ENCODE data around the gene TNNI3K. TPM values are rescaled to one million over a fixed set of nuclear protein-coding genes. Genes with fewer than 3 reads are reported as not detected.
"Not testable (repeated sequence)": the region's sequence is repeated elsewhere in the genome, so short reads cannot be mapped to it uniquely, and the experiment has no call there.

Gene TNNI3K
- polyA plus RNA-seq, 1 donor from 2014 or later = not detected

GRCh38 chr1:74247881-74248528, 12.8 kb downstream of the TNNI3K start:
- H3K4me1 Mint-ChIP-seq = no peaks in the 10 kb centered on the region
- no peaks in the 10 kb centered on the region for H3K36me3 Mint-ChIP-seq
- H3K9me3 Mint-ChIP-seq = no peaks in the 10 kb centered on the region
- H3K27ac Mint-ChIP-seq = peak overlapping the region in 1 of 3 donors; percentile 23
- H3K27me3 Mint-ChIP-seq = no peaks in the 10 kb centered on the region
- no peak overlapping the region for H3K4me3 Mint-ChIP-seq

DNA sequence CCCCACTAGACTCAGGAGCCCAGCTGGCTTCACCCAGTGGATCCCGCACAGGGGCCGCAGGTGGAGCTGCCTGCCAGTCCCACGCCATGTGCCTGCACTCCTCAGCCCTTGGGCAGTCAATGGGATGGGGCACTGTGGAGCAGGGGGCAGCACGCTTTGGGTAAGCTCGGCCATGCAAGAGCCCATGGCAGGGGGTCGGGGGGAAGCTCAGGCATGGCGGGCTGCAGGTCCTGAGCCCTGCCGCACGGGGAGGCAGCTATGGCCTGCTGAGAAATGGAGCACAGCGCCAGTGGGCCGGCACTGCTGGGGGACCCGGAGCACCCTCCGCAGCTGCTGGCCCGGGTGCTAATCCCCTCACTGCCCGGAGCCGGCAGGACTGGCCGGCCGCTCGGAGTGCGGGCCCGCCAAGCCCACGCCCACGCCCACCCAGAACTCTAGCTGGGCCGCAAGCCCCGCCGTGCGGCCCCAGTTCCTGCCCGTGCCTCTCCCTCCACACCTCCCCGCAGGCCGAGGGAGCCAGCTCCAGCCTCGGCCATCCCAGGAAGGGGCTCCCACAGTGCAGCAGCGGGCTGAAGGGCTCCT, 18.1 kb downstream of the TNNI3K start:
- H3K4me1 Mint-ChIP-seq, H3K27me3 Mint-ChIP-seq, H3K9me3 Mint-ChIP-seq, H3K4me3 Mint-ChIP-seq, H3K36me3 Mint-ChIP-seq, H3K27ac Mint-ChIP-seq: not testable (repeated sequence)

DNA sequence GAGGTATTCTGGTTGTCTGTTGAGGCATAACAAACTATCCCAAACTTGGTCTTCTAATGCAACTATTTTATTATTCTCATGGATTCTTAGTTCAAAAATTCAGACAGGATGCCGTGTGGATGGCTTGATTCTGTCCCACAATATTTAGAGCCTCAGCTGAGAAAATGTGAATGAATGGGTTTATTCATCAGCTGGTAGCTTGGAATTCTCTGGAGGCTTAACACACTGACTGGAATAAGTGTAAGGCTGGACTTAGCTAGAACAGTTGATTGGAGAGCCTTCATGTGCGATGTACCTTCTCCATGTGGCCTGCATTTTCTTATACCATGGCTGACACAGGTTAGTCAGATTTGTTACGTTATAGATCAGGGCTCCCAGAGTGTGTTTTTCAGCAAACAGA, 30.8 kb downstream of the TNNI3K start:
- H3K4me1 Mint-ChIP-seq = no peaks in the 10 kb centered on the region
- H3K27me3 Mint-ChIP-seq = no peaks in the 10 kb centered on the region
- peaks cover 3% of the 10 kb centered on the region for H3K36me3 Mint-ChIP-seq
- no peak overlapping the region for H3K4me3 Mint-ChIP-seq
- H3K27ac Mint-ChIP-seq = no peak overlapping the region
- H3K9me3 Mint-ChIP-seq = no peaks in the 10 kb centered on the region

DNA sequence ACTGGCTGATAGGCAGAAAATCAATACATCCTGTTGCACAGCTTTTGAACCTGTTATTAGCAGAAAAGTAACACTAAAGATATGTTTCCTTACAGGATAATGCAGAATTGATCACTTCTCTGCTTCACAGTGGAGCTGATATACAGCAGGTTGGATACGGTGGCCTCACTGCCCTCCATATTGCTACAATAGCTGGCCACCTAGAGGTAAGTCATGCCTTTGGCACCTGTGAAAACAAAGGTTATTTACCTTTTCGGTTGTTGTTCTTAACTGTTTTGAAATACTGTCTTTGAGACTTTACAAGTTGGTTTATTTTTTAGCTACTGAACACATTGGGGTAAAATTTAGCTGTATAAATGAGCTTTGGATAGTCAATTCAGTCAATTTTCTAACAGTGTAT, 36.3 kb downstream of the TNNI3K start:
- Mint-ChIP-seq H3K36me3 (peaks cover 3% of the 10 kb centered on the region), H3K4me1 (no peaks in the 10 kb centered on the region), H3K4me3 (no peak overlapping the region), H3K27ac (no peak overlapping the region), H3K27me3 (no peaks in the 10 kb centered on the region), H3K9me3 (no peaks in the 10 kb centered on the region)

DNA sequence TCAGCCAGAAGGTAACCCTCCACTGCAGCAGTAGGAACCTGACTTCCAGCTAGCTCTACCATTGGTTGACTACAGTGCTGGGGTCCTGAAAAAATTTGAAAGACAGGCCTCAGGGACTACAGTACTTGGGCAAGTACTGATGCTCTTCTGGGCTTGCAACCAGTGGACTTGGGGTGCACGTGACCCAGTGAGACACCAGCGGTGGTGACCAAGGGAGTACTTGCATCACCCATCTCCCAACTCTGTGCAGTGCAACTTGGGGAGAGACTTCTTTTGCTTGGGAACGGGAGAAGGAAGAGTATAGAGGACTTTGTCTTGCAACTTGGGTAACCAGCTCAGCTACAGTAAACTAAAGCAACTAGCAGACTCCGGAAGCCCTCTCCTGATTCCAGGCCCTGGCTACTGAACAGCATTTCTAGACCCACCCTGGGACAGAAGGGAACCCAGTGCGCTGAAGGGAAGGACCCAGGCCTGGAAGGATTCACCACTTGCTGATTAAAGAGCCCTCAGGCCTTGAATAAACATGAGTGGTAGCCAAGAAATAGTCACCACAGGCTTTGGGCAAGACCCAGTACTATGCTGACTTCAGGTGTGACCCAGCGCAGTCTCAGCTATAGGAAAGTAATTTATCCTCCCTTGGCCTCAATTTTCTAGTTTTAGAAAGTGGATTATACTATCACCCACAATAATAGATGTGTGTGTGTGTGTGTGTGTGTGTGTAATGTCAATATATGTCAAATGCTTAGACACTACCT, 45.6 kb downstream of the TNNI3K start:
- no peaks in the 10 kb centered on the region for H3K36me3 Mint-ChIP-seq
- H3K27ac Mint-ChIP-seq = no peak overlapping the region
- H3K9me3 Mint-ChIP-seq = peaks cover 0 to 2% (median 0%) of the 10 kb centered on the region in 3 donors
- no peak overlapping the region for H3K4me3 Mint-ChIP-seq
- H3K27me3 Mint-ChIP-seq = no peaks in the 10 kb centered on the region
- no peaks in the 10 kb centered on the region for H3K4me1 Mint-ChIP-seq

DNA sequence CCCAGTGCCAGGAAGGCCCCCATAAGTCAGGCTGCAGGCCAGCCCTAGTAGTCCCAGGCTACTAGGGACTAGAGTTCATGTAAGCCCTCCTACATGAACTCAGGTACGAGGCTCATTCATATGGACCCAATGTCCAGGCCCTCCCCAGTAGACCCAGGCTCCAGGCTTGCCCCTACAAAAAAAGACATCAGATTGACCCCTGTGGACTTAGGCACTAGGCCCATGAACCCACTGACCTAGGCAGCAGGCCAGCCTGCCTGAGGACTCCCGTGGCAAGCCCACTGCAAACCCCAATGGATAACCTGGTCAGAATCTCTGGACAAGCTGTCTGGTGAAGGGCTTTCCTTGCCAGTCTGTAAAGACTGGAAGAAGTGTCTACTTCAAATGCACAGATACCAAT, 51.2 kb downstream of the TNNI3K start:
- H3K27me3 Mint-ChIP-seq = no peaks in the 10 kb centered on the region
- H3K36me3 Mint-ChIP-seq = no peaks in the 10 kb centered on the region
- peaks cover 0 to 11% (median 4%) of the 10 kb centered on the region in 3 donors for H3K9me3 Mint-ChIP-seq
- no peaks in the 10 kb centered on the region for H3K4me1 Mint-ChIP-seq
- H3K4me3 Mint-ChIP-seq = no peak overlapping the region
- no peak overlapping the region for H3K27ac Mint-ChIP-seq

- no peaks in the 10 kb centered on the region for H3K4me1 Mint-ChIP-seq
- H3K4me3 Mint-ChIP-seq = no peak overlapping the region
- H3K27me3 Mint-ChIP-seq = peaks cover 5% of the 10 kb centered on the region
- no peaks in the 10 kb centered on the region for H3K9me3 Mint-ChIP-seq
- H3K27ac Mint-ChIP-seq = no peak overlapping the region
- no peaks in the 10 kb centered on the region for H3K36me3 Mint-ChIP-seq
Observed at GRCh38 chr1:74314438-74314837, 79.3 kb downstream of the TNNI3K start.

- Mint-ChIP-seq H3K4me1 (no peaks in the 10 kb centered on the region), H3K27me3 (peaks cover 5% of the 10 kb centered on the region), H3K9me3 (no peaks in the 10 kb centered on the region), H3K36me3 (no peaks in the 10 kb centered on the region), H3K27ac (no peak overlapping the region), H3K4me3 (no peak overlapping the region)
Observed at GRCh38 chr1:74316302-74316701, 81.1 kb downstream of the TNNI3K start.

DNA sequence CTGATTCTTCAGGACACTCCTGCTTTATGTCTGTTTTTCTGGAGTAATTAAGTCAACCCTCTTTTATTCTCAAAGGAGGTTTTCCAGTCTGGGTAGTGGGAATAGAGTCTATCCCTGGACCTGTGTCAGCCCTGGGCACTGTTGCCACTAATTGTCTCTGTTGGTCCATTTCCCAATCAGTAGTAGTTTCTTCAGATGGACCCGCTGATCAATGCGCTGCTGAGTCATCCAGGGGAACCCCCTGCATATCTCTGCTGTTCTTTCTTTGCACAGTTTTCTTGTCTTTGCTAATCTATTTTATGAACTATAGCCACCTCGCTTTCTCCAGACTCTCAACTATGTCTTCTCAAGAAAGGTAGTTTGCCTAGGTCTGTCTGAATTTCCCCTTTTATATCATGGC, 82.5 kb downstream of the TNNI3K start:
- H3K4me1 Mint-ChIP-seq = no peaks in the 10 kb centered on the region

GRCh38 chr1:74323937-74324473, 88.8 kb downstream of the TNNI3K start:
- no peak overlapping the region for H3K27ac Mint-ChIP-seq
- no peak overlapping the region for H3K4me3 Mint-ChIP-seq
- H3K27me3 Mint-ChIP-seq = no peaks in the 10 kb centered on the region
- H3K4me1 Mint-ChIP-seq = no peaks in the 10 kb centered on the region
- no peaks in the 10 kb centered on the region for H3K36me3 Mint-ChIP-seq
- H3K9me3 Mint-ChIP-seq = no peaks in the 10 kb centered on the region

More for the DNA sequence above, 82.5 kb downstream of the TNNI3K start:
- Mint-ChIP-seq H3K27ac (no peak overlapping the region), H3K36me3 (no peaks in the 10 kb centered on the region), H3K9me3 (no peaks in the 10 kb centered on the region), H3K27me3 (peaks cover 5% of the 10 kb centered on the region), H3K4me3 (no peak overlapping the region)

- Mint-ChIP-seq H3K27ac (no peak overlapping the region), H3K36me3 (no peaks in the 10 kb centered on the region), H3K9me3 (no peaks in the 10 kb centered on the region), H3K4me3 (no peak overlapping the region), H3K4me1 (no peaks in the 10 kb centered on the region), H3K27me3 (no peaks in the 10 kb centered on the region)
Observed at GRCh38 chr1:74324684-74325448, 89.7 kb downstream of the TNNI3K start.

DNA sequence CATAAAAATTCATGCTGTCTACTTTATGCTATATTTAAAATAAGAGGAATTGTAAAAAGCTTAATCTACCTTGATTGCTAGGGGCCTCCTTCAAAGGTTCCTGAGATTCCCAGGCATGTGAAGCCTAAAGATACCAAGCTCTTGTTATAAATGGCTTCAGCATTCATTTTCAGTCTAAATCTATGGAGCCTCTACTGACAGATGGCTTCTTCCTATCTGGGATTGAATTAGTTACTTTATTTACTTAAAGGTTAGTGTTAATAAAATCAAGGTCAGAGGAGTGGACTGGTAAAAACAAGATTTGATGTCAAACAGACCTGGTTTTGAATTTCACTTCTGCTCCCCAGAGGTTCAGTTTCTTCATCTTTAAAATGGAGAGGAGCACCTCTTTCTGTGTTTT, 93.7 kb downstream of the TNNI3K start:
- no peaks in the 10 kb centered on the region for H3K4me1 Mint-ChIP-seq

DNA sequence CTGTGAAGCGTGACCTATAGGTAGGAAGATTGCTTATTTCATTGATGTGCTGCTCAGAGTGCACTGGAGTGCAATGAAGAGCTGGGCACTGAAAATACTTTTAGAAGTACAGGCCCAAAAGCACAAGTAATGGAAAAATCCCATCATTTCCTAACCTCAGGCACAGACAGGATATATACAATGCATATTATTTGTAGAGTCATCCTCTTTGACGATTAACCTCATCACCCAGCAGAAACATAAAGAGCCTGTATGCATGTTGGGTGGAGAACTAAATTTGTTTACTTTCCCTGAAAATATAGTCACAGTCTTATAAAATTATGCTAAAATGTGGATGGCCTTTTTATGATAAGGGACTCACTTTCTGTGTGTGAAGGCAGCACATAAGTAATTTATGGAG, 98.1 kb downstream of the TNNI3K start:
- H3K4me1 Mint-ChIP-seq = no peaks in the 10 kb centered on the region
- H3K27ac Mint-ChIP-seq = no peak overlapping the region
- no peaks in the 10 kb centered on the region for H3K27me3 Mint-ChIP-seq
- H3K36me3 Mint-ChIP-seq = no peaks in the 10 kb centered on the region
- no peaks in the 10 kb centered on the region for H3K9me3 Mint-ChIP-seq
- no peak overlapping the region for H3K4me3 Mint-ChIP-seq

More for the DNA sequence above, 93.7 kb downstream of the TNNI3K start:
- Mint-ChIP-seq H3K4me3 (no peak overlapping the region), H3K27ac (no peak overlapping the region), H3K9me3 (no peaks in the 10 kb centered on the region), H3K27me3 (no peaks in the 10 kb centered on the region), H3K36me3 (no peaks in the 10 kb centered on the region)

- Mint-ChIP-seq H3K27me3 (no peaks in the 10 kb centered on the region), H3K36me3 (no peaks in the 10 kb centered on the region), H3K9me3 (no peaks in the 10 kb centered on the region), H3K27ac (no peak overlapping the region), H3K4me1 (no peaks in the 10 kb centered on the region), H3K4me3 (no peak overlapping the region)
Observed at GRCh38 chr1:74334147-74334546, 99.0 kb downstream of the TNNI3K start.

GRCh38 chr1:74340656-74341055, 105.5 kb downstream of the TNNI3K start:
- Mint-ChIP-seq H3K27ac (no peak overlapping the region), H3K36me3 (no peaks in the 10 kb centered on the region), H3K4me3 (no peak overlapping the region), H3K27me3 (no peaks in the 10 kb centered on the region), H3K4me1 (no peaks in the 10 kb centered on the region), H3K9me3 (no peaks in the 10 kb centered on the region)
